ENCODE data around the gene PFN3. TPM values are rescaled to one million over a fixed set of nuclear protein-coding genes. Genes with fewer than 3 reads are reported as not detected.

The PFN3 gene
- total and polyA plus RNA-seq, 2 of the 13 experiments (the other 11 are each of a cell fraction or from before 2014, with no cell fraction given), result not detected

DNA sequence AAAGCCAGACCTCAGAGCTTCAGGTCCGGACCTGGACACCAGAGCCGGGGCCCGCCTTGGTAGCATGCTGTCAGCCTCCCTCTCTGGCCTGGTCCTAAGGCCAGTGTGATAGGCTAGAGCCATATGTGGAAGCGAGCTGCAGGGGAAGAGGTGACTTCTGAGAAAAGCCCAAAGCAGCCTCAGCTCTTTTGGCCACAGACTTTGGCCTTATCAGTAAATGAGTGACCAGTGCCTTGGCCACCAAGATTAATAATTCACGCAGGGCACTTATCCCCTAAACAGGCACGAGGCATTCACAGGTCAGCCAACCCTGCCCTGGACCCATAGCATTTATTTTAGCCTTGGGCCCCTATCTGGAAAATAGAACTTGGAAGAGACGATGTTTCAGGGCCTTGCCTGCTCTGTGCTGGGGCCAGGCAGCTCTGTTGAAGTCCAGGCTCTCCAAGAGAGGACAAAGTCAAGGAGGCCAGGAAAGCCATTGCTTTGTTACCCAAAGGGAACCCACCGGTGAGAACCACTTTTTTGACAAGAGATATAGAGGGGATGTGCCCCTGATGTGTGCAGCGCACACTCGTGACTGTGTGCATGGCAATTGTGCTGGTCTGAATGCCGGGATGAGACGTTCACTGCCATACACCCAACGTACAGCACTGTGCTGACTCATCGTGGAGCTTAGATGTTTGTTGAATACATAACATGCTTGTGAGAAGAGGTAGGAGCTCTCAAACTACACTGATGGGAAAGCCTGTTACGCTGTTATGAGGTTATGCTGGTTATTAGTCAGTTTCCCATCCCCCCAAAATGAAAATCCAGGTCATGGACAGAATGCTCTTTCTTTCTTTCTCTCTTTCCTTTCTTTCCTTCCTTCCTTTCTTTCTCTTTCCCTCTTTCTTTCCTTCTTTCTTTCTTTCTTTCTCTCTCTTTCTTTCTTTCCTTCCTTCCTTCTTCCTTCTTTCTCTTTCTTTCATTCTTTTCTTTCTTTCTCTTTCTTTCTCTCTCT lies 21.3 kb downstream of the PFN3 start (continued):
- TF ChIP-seq, protein P1, sequence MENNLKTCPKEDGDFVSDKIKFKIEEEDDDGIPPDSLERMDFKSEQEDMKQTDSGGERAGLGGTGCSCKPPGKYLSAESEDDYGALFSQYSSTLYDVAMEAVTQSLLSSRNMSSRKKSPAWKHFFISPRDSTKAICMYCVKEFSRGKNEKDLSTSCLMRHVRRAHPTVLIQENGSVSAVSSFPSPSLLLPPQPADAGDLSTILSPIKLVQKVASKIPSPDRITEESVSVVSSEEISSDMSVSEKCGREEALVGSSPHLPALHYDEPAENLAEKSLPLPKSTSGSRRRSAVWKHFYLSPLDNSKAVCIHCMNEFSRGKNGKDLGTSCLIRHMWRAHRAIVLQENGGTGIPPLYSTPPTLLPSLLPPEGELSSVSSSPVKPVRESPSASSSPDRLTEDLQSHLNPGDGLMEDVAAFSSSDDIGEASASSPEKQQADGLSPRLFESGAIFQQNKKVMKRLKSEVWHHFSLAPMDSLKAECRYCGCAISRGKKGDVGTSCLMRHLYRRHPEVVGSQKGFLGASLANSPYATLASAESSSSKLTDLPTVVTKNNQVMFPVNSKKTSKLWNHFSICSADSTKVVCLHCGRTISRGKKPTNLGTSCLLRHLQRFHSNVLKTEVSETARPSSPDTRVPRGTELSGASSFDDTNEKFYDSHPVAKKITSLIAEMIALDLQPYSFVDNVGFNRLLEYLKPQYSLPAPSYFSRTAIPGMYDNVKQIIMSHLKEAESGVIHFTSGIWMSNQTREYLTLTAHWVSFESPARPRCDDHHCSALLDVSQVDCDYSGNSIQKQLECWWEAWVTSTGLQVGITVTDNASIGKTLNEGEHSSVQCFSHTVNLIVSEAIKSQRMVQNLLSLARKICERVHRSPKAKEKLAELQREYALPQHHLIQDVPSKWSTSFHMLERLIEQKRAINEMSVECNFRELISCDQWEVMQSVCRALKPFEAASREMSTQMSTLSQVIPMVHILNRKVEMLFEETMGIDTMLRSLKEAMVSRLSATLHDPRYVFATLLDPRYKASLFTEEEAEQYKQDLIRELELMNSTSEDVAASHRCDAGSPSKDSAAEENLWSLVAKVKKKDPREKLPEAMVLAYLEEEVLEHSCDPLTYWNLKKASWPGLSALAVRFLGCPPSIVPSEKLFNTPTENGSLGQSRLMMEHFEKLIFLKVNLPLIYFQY (CRISPR knock-in tag; IDR thresholded peaks at IDR 0.05; ENCODE audit: borderline replicate concordance), result peak; percentile 72
- TF ChIP-seq DMAP1 (CRISPR knock-in tag; IDR thresholded peaks at IDR 0.05) (peak; percentile 72), SMC3 (IDR thresholded peaks at IDR 0.05; ENCODE audit: low read length) (no peak; the same call in 1 of the 2 replicates), ZNF430 (CRISPR knock-in tag; IDR thresholded peaks at IDR 0.05) (no peak), SIX4 (CRISPR knock-in tag; IDR thresholded peaks at IDR 0.05) (0 out of 2 replicates have a peak, but pooled peaks have one; percentile 21), SPEN (CRISPR knock-in tag; IDR thresholded peaks at IDR 0.05; ENCODE audit: low read depth) (peak; percentile 34; the same call in 1 of the 2 replicates), ZNF775 (CRISPR knock-in tag; IDR thresholded peaks at IDR 0.05; ENCODE audit: borderline replicate concordance) (no peak), POLR2G (IDR thresholded peaks at IDR 0.05; ENCODE audit: low read depth, low read length) (peak; percentile 93), ZBTB7A (CRISPR knock-in tag; IDR thresholded peaks at IDR 0.05) (no peak), NR2C2 (CRISPR knock-in tag; IDR thresholded peaks at IDR 0.05; ENCODE audit: borderline replicate concordance) (0 out of 2 replicates have a peak, but pooled peaks have one; percentile 28), ZNF232 (CRISPR knock-in tag; IDR thresholded peaks at IDR 0.05; ENCODE audit: borderline replicate concordance) (peak; percentile 60; the same call in 1 of the 2 replicates), KAT2B (IDR thresholded peaks at IDR 0.05; ENCODE audit: borderline replicate concordance, low read depth, low read length) (no peak), IRX3 (CRISPR knock-in tag; IDR thresholded peaks at IDR 0.05; ENCODE audit: borderline replicate concordance, low read depth) (no peak)
- TF ChIP-seq, protein P2, sequence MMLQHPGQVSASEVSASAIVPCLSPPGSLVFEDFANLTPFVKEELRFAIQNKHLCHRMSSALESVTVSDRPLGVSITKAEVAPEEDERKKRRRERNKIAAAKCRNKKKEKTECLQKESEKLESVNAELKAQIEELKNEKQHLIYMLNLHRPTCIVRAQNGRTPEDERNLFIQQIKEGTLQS (CRISPR knock-in tag; IDR thresholded peaks at IDR 0.05), result peak; percentile 81
- TF ChIP-seq, protein P3, sequence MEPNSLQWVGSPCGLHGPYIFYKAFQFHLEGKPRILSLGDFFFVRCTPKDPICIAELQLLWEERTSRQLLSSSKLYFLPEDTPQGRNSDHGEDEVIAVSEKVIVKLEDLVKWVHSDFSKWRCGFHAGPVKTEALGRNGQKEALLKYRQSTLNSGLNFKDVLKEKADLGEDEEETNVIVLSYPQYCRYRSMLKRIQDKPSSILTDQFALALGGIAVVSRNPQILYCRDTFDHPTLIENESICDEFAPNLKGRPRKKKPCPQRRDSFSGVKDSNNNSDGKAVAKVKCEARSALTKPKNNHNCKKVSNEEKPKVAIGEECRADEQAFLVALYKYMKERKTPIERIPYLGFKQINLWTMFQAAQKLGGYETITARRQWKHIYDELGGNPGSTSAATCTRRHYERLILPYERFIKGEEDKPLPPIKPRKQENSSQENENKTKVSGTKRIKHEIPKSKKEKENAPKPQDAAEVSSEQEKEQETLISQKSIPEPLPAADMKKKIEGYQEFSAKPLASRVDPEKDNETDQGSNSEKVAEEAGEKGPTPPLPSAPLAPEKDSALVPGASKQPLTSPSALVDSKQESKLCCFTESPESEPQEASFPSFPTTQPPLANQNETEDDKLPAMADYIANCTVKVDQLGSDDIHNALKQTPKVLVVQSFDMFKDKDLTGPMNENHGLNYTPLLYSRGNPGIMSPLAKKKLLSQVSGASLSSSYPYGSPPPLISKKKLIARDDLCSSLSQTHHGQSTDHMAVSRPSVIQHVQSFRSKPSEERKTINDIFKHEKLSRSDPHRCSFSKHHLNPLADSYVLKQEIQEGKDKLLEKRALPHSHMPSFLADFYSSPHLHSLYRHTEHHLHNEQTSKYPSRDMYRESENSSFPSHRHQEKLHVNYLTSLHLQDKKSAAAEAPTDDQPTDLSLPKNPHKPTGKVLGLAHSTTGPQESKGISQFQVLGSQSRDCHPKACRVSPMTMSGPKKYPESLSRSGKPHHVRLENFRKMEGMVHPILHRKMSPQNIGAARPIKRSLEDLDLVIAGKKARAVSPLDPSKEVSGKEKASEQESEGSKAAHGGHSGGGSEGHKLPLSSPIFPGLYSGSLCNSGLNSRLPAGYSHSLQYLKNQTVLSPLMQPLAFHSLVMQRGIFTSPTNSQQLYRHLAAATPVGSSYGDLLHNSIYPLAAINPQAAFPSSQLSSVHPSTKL (CRISPR knock-in tag; IDR thresholded peaks at IDR 0.05), result peak; percentile 1

All from HepG2 (cell line).